GM12872 (cell line): ENCODE measurements around the gene RRP1.

ENCODE experiments used
- CTCF ChIP-seq: IDR thresholded peaks from 3 replicates; pipeline ENCODE4 v1.5.1; 2011; ENCODE audit warnings: low read depth, mild to moderate bottlenecking, low read length, moderate library complexity; ENCODE audit not compliant: insufficient read depth

The RRP1 gene

DNA sequence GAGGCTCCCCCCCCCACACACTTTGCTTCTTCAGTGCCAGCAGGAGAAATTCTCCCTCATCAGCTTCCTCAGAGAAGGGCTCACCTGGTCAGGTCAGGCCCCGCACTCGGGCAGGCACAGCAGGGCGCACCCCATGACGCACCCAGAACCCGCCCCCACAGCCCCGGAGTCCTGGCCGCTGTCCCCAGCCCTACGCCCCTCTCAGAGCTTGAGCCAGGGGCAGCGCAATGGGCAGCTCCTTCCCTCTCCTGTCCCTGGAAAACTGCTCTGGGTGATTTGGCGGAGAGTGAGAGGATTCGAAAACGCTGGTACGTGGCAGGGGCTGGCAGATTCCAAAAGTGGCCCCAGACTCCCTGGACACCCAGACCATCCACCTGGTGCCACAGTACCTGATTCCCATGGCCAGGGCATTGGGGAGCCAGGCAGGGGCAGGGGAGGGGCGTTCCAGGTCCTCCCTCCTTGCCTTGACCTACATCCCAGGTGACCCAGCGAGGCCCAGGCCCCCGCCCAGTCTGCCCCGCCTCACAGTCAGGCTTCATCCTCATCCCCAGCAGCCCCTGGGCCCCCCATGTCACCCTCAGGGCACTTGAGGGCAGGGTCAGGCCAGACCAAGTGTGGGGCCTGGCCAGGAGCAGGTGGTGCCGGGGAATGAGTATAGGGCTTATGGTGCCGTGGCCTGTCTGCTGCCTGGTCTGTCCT is 23.7 kb downstream of the RRP1 start:
- no peak for TF ChIP-seq CTCF

DNA sequence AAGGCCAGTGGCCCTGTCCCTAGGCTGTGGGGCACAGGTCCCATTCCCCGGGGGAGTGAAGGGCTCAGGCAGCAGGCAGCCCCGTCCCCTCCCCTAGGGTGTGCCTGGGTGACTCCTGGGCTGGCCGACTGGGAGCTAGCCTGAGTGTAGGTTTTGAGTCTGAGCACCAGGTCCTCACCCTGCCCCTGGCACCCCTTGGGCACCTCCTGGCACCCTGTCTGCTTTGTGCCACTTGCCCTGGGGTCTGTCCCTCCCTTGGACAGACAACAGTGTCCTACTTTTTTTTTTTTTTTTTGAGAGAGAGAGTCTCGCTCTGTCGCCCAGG is 24.2 kb downstream of the RRP1 start:
- TF ChIP-seq CTCF, result no peak

DNA sequence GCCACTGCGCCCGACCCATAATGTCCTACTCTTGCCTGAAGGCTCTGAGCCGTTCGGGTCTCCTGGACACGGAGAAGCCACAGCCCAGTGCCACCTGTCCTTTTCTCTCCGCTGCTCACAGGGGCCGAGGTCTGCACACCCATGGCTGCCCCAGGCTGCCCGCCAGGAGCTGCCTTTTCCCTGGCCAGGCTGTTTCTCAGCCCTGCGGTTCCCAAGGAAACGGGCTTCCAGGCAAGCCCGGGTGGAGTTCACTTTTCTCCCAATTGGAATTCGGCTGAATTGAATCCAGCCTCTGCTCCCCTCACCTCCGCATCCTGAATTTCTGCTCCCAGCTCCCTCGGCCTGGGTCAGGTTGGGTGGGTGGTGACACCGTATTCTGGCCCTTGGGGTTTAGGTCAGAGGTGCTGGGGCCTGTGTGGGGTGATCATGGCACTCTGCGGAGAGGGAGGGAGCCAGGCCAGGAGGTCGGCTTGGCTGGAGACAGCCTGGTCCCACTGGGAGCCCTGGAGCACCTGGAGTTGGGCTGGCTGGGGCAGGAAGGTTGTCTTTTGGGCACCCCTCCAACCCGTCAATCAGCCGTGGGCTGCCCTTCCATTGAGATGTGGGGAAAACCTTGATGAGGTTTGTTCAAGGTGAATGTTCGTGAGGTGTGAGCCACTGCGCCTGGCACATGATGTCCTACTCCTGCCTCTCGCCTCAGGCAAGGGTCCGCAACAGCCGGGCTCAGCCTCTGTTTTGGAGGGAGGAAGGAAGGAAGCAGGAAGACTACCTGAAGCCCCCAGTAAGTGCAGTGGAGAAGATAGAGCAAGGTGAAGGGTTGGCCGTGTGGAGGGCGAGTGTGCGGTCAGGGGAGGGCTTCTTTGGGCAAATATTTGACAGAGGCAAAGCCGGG is 25.1 kb downstream of the RRP1 start:
- no peak for TF ChIP-seq CTCF

GRCh38 chr21:43815107-43815613 is 25.8 kb downstream of the RRP1 start:
- no peak for TF ChIP-seq CTCF

GRCh38 chr21:43815991-43816390 is 26.6 kb downstream of the RRP1 start:
- TF ChIP-seq CTCF, result no peak

GRCh38 chr21:43816611-43817071 is 27.3 kb downstream of the RRP1 start:
- peak; percentile 37; the same call in 1 of the 3 replicates for TF ChIP-seq CTCF
